GM10266 (cell line): Measurements from ENCODE around the gene WTIP.

Source experiments
- DNase-seq: peaks from one replicate; pipeline ENCODE4 v3.0.0; 2012; ENCODE audit errors: extremely low spot score
- CTCF ChIP-seq: IDR thresholded peaks from 2 replicates; pipeline ENCODE4 v1.5.1; 2012; ENCODE audit warnings: mild to moderate bottlenecking, low read depth; ENCODE audit not compliant: control insufficient read depth, insufficient read depth; ENCODE audit errors: missing control alignments

WTIP gene

GRCh38 chr19:34482380-34483250 is 1.1 kb downstream of the WTIP start:
- no peak for TF ChIP-seq CTCF

GRCh38 chr19:34484328-34484727 is 2.8 kb downstream of the WTIP start:
- no peak for DNase-seq
- no peak for TF ChIP-seq CTCF

More at GRCh38 chr19:34482380-34483250, 1.1 kb downstream of the WTIP start:
- no peak for DNase-seq

- TF ChIP-seq CTCF = no peak
- DNase-seq = no peak
Measured at GRCh38 chr19:34485831-34486230, 4.3 kb downstream of the WTIP start.

- TF ChIP-seq CTCF = no peak
Measured at GRCh38 chr19:34487651-34488051, 6.1 kb downstream of the WTIP start.

GRCh38 chr19:34489175-34489574 is 7.6 kb downstream of the WTIP start:
- no peak for DNase-seq
- TF ChIP-seq CTCF = no peak

More at GRCh38 chr19:34487651-34488051, 6.1 kb downstream of the WTIP start:
- DNase-seq = no peak

GRCh38 chr19:34490141-34490766 is 8.7 kb downstream of the WTIP start:
- no peak for TF ChIP-seq CTCF
- DNase-seq = no peak
